Liver (tissue), 9 donors: ENCODE results near the gene SMAD6. TPM values are rescaled to one million over a fixed set of nuclear protein-coding genes. Genes with fewer than 3 reads are reported as not detected.
A peak's percentile ranks its signal among the peaks of the same experiment; 100 is the strongest.

Source experiments
- DNase-seq: peaks from one replicate; pipeline ENCODE4 v3.0.0-alpha.2; 2017; ENCODE audit warnings: low spot score
- H3K27ac ChIP-seq, 2 donors: one replicate each; pipeline ENCODE4 v1.7.0; 2013; ENCODE audit warnings: inconsistent platforms in 2 of 2, low read length in 2 of 2, control low read depth in 1 of 2, low read depth in 1 of 2, mild to moderate bottlenecking in 1 of 2
- H3K27me3 ChIP-seq, 4 donors: one replicate each; pipeline versions ENCODE4 v1.6.1 to v1.7.0; 2013; ENCODE audit warnings: low read length in 3 of 4, inconsistent platforms in 1 of 4, mild to moderate bottlenecking in 1 of 4, moderate library complexity in 1 of 4; ENCODE audit not compliant: control insufficient read depth in 4 of 4, insufficient read depth in 4 of 4
- H3K36me3 ChIP-seq, 4 donors: one replicate each; pipeline versions ENCODE4 v1.6.1 to v1.7.0; 2013; ENCODE audit warnings: low read length in 3 of 4, mild to moderate bottlenecking in 3 of 4, low read depth in 1 of 4, moderate library complexity in 1 of 4; ENCODE audit not compliant: control insufficient read depth in 4 of 4, insufficient read depth in 3 of 4
- H3K4me1 ChIP-seq, 4 donors: one replicate each; pipeline versions ENCODE4 v1.6.1 to v1.7.0; 2013; ENCODE audit warnings: low read length in 3 of 4, mild to moderate bottlenecking in 3 of 4, moderate library complexity in 1 of 4; ENCODE audit not compliant: control insufficient read depth in 4 of 4, insufficient read depth in 4 of 4
- H3K4me3 ChIP-seq, 3 donors: one replicate each; pipeline versions ENCODE4 v1.6.1 to v1.7.0; 2013; ENCODE audit warnings: low read length in 3 of 3, control low read depth in 1 of 3, low read depth in 1 of 3, mild to moderate bottlenecking in 1 of 3
- H3K9ac ChIP-seq, 2 donors: one replicate each; pipeline ENCODE4 v1.7.0; 2013; ENCODE audit warnings: low read length in 2 of 2, mild to moderate bottlenecking in 2 of 2, moderate library complexity in 2 of 2, control low read depth in 1 of 2, low read depth in 1 of 2
- H3K9me3 ChIP-seq, 4 donors: one replicate each; pipeline versions ENCODE4 v1.6.1 to v1.7.0; 2013; ENCODE audit warnings: low read length in 3 of 4; ENCODE audit not compliant: control insufficient read depth in 4 of 4
- ATF3 ChIP-seq: IDR thresholded peaks from 2 replicates; pipeline ENCODE4 v1.6.1; 2016; ENCODE audit warnings: antibody characterized with exemption
- CTCF ChIP-seq: fragments of 150-350 bp; IDR thresholded peaks from 2 replicates; pipeline ENCODE4 v1.5.1; 2017; ENCODE audit warnings: improper control_type of control experiment, low read depth, low read length; ENCODE audit not compliant: missing input control
- EGR1 ChIP-seq, 2 donors: IDR thresholded peaks; 2 replicates each; pipeline ENCODE4 v1.6.1; 2016 to 2018; ENCODE audit warnings: antibody characterized with exemption in 2 of 2, low read depth in 2 of 2
- FOXA1 ChIP-seq: IDR thresholded peaks from 2 replicates; pipeline ENCODE4 v1.6.1; 2016; ENCODE audit warnings: antibody characterized with exemption
- FOXA2 ChIP-seq: IDR thresholded peaks from 2 replicates; pipeline ENCODE4 v1.6.1; 2016; ENCODE audit warnings: antibody characterized with exemption
- HNF4A ChIP-seq, 2 donors: conservative IDR thresholded peaks; 2 replicates each; pipeline ENCODE4 v1.6.1; 2016; ENCODE audit warnings: antibody characterized with exemption in 2 of 2, mild to moderate bottlenecking in 2 of 2
- HNF4G ChIP-seq: IDR thresholded peaks from 2 replicates; pipeline ENCODE4 v1.6.1; 2016; ENCODE audit warnings: antibody characterized with exemption
- NR2F2 ChIP-seq: IDR thresholded peaks from 2 replicates; pipeline ENCODE4 v1.6.1; 2016; ENCODE audit warnings: antibody characterized with exemption
- RAD21 ChIP-seq, 2 donors: IDR thresholded peaks; 2 replicates each; pipeline ENCODE4 v1.6.1; 2016; ENCODE audit warnings: antibody characterized with exemption in 2 of 2, mild to moderate bottlenecking in 2 of 2
- REST ChIP-seq: IDR thresholded peaks from 2 replicates; pipeline ENCODE4 v1.6.1; 2016; ENCODE audit warnings: antibody characterized with exemption, mild to moderate bottlenecking
- RXRA ChIP-seq, 2 donors: IDR thresholded peaks; 2 replicates each; pipeline ENCODE4 v1.6.1; 2017 to 2018; ENCODE audit warnings: antibody characterized with exemption in 2 of 2, mild to moderate bottlenecking in 1 of 2
- SP1 ChIP-seq: IDR thresholded peaks from 2 replicates; pipeline ENCODE4 v1.6.1; 2018; ENCODE audit warnings: antibody characterized with exemption, mild to moderate bottlenecking
- YY1 ChIP-seq: IDR thresholded peaks from 2 replicates; pipeline ENCODE4 v1.6.1; 2016; ENCODE audit warnings: antibody characterized with exemption, mild to moderate bottlenecking
- WGBS: extraction: QIAGEN DNeasy Blood & Tissue Kit; methylation state at CpG from one replicate; pipeline ENCODE4 v1.1.7; 2013; 5-methylcytosine and 5-hydroxymethylcytosine counted together
- polyA plus RNA-seq, 2 donors: library from polyadenylated mRNA; stranded (reverse) in 1 of 2; unstranded in 1 of 2; fragments of 200-250 nt in 1 of 2; fragments of >200 nt in 1 of 2; fragmentation: Nextera tagmentation in 1 of 2; extraction: Ambion mirVana in 1 of 2; gene quantifications; one replicate each; pipeline versions ENCODE4 v1.2.1 to v1.2.3, GENCODE V29; 2013 to 2015
- total RNA-seq, 2 donors: library from RNA; depleted of rRNA; stranded (reverse); fragments of >200 nt; gene quantifications; one replicate each; pipeline ENCODE4 v1.2.3, GENCODE V29; 2014
- donor health status: healthy.
- donor health status: healthy.
- donor health status: healthy.
- donor health status: healthy.
- donor health status: healthy.

The SMAD6 gene
- total and polyA plus RNA-seq, 4 donors, result 1.2 to 15.1 (median 11.0) TPM

- Histone ChIP-seq H3K27ac (peak overlapping the region in 1 of 2 donors; percentile 24), H3K4me1 (peaks cover 4 to 26% (median 13%) of the 10 kb centered on the region in 4 donors), H3K9ac (no peak overlapping the region), H3K9me3 (no peaks in the 10 kb centered on the region), H3K27me3 (no peaks in the 10 kb centered on the region), H3K4me3 (no peak overlapping the region), H3K36me3 (peaks cover 0 to 7% (median 1%) of the 10 kb centered on the region in 4 donors)
- no peak for DNase-seq
- 91% methylated on average over 21 of the region's 21 CpGs for WGBS
- no peak for TF ChIP-seq REST
- no peak for TF ChIP-seq HNF4G
- no peak for TF ChIP-seq RXRA (IDR thresholded peaks at IDR 0.05)
- no peak for TF ChIP-seq FOXA2
- TF ChIP-seq FOXA1, result no peak
- no peak for TF ChIP-seq NR2F2
- no peak for TF ChIP-seq SP1
- TF ChIP-seq EGR1 (IDR thresholded peaks at IDR 0.05; ENCODE audit: low read depth in 2 of 2), result no peak
- no peak for TF ChIP-seq RAD21 (IDR thresholded peaks at IDR 0.05)
Measured at GRCh38 chr15:66780172-66780972, 78.3 kb downstream of the SMAD6 start.

- peaks cover 0 to 7% (median 1%) of the 10 kb centered on the region in 4 donors for H3K36me3 ChIP-seq
- H3K4me1 ChIP-seq, result peaks cover 4 to 20% (median 13%) of the 10 kb centered on the region in 4 donors
- no peak overlapping the region for H3K4me3 ChIP-seq
- no peak overlapping the region for H3K27ac ChIP-seq
- no peak overlapping the region for H3K9ac ChIP-seq
- H3K9me3 ChIP-seq, result no peaks in the 10 kb centered on the region
- DNase-seq, result no peak
- TF ChIP-seq SP1 (no peak), ATF3 (no peak), YY1 (no peak), CTCF (no peak), EGR1 (IDR thresholded peaks at IDR 0.05; ENCODE audit: low read depth in 2 of 2) (no peak), RAD21 (IDR thresholded peaks at IDR 0.05) (no peak), RXRA (IDR thresholded peaks at IDR 0.05) (no peak), HNF4A (conservative IDR thresholded peaks at IDR 0.05) (no peak), HNF4G (no peak)
- no peaks in the 10 kb centered on the region for H3K27me3 ChIP-seq
- WGBS, result 96% methylated on average over 73 of the region's 73 CpGs
Measured at GRCh38 chr15:66780973-66781718, 79.1 kb downstream of the SMAD6 start.
